Liver (tissue), 9 donors: ENCODE measurements around the gene METTL18. TPM values are rescaled to one million over a fixed set of nuclear protein-coding genes. Genes with fewer than 3 reads are reported as not detected.

Source experiments
- DNase-seq: peaks from one replicate; pipeline ENCODE4 v3.0.0-alpha.2; 2017; ENCODE audit warnings: low spot score
- H3K27ac ChIP-seq, 2 donors: one replicate each; pipeline ENCODE4 v1.7.0; 2013; ENCODE audit warnings: inconsistent platforms in 2 of 2, low read length in 2 of 2, control low read depth in 1 of 2, low read depth in 1 of 2, mild to moderate bottlenecking in 1 of 2
- H3K27me3 ChIP-seq, 4 donors: one replicate each; pipeline versions ENCODE4 v1.6.1 to v1.7.0; 2013; ENCODE audit warnings: low read length in 3 of 4, inconsistent platforms in 1 of 4, mild to moderate bottlenecking in 1 of 4, moderate library complexity in 1 of 4; ENCODE audit not compliant: control insufficient read depth in 4 of 4, insufficient read depth in 4 of 4
- H3K36me3 ChIP-seq, 4 donors: one replicate each; pipeline versions ENCODE4 v1.6.1 to v1.7.0; 2013; ENCODE audit warnings: low read length in 3 of 4, mild to moderate bottlenecking in 3 of 4, low read depth in 1 of 4, moderate library complexity in 1 of 4; ENCODE audit not compliant: control insufficient read depth in 4 of 4, insufficient read depth in 3 of 4
- H3K4me1 ChIP-seq, 4 donors: one replicate each; pipeline versions ENCODE4 v1.6.1 to v1.7.0; 2013; ENCODE audit warnings: low read length in 3 of 4, mild to moderate bottlenecking in 3 of 4, moderate library complexity in 1 of 4; ENCODE audit not compliant: control insufficient read depth in 4 of 4, insufficient read depth in 4 of 4
- H3K4me3 ChIP-seq, 3 donors: one replicate each; pipeline versions ENCODE4 v1.6.1 to v1.7.0; 2013; ENCODE audit warnings: low read length in 3 of 3, control low read depth in 1 of 3, low read depth in 1 of 3, mild to moderate bottlenecking in 1 of 3
- H3K9ac ChIP-seq, 2 donors: one replicate each; pipeline ENCODE4 v1.7.0; 2013; ENCODE audit warnings: low read length in 2 of 2, mild to moderate bottlenecking in 2 of 2, moderate library complexity in 2 of 2, control low read depth in 1 of 2, low read depth in 1 of 2
- H3K9me3 ChIP-seq, 4 donors: one replicate each; pipeline versions ENCODE4 v1.6.1 to v1.7.0; 2013; ENCODE audit warnings: low read length in 3 of 4; ENCODE audit not compliant: control insufficient read depth in 4 of 4
- ATF3 ChIP-seq: IDR thresholded peaks from 2 replicates; pipeline ENCODE4 v1.6.1; 2016; ENCODE audit warnings: antibody characterized with exemption
- CTCF ChIP-seq: fragments of 150-350 bp; IDR thresholded peaks from 2 replicates; pipeline ENCODE4 v1.5.1; 2017; ENCODE audit warnings: improper control_type of control experiment, low read depth, low read length; ENCODE audit not compliant: missing input control
- EGR1 ChIP-seq, 2 donors: IDR thresholded peaks; 2 replicates each; pipeline ENCODE4 v1.6.1; 2016 to 2018; ENCODE audit warnings: antibody characterized with exemption in 2 of 2, low read depth in 2 of 2
- FOXA1 ChIP-seq: IDR thresholded peaks from 2 replicates; pipeline ENCODE4 v1.6.1; 2016; ENCODE audit warnings: antibody characterized with exemption
- FOXA2 ChIP-seq: IDR thresholded peaks from 2 replicates; pipeline ENCODE4 v1.6.1; 2016; ENCODE audit warnings: antibody characterized with exemption
- GABPA ChIP-seq, 2 donors: IDR thresholded peaks in 1 of 2; conservative IDR thresholded peaks in 1 of 2; 2 replicates each; pipeline ENCODE4 v1.6.1; 2016; ENCODE audit warnings: antibody characterized with exemption in 2 of 2, mild to moderate bottlenecking in 1 of 2, moderate library complexity in 1 of 2
- HNF4A ChIP-seq, 2 donors: conservative IDR thresholded peaks; 2 replicates each; pipeline ENCODE4 v1.6.1; 2016; ENCODE audit warnings: antibody characterized with exemption in 2 of 2, mild to moderate bottlenecking in 2 of 2
- HNF4G ChIP-seq: IDR thresholded peaks from 2 replicates; pipeline ENCODE4 v1.6.1; 2016; ENCODE audit warnings: antibody characterized with exemption
- JUND ChIP-seq, 2 donors: IDR thresholded peaks; 2 replicates each; pipeline ENCODE4 v1.6.1; 2016; ENCODE audit warnings: antibody characterized with exemption in 2 of 2
- MAX ChIP-seq: IDR thresholded peaks from 2 replicates; pipeline ENCODE4 v1.6.1; 2016; ENCODE audit warnings: antibody characterized with exemption
- NR2F2 ChIP-seq: IDR thresholded peaks from 2 replicates; pipeline ENCODE4 v1.6.1; 2016; ENCODE audit warnings: antibody characterized with exemption
- RAD21 ChIP-seq, 2 donors: IDR thresholded peaks; 2 replicates each; pipeline ENCODE4 v1.6.1; 2016; ENCODE audit warnings: antibody characterized with exemption in 2 of 2, mild to moderate bottlenecking in 2 of 2
- REST ChIP-seq: IDR thresholded peaks from 2 replicates; pipeline ENCODE4 v1.6.1; 2016; ENCODE audit warnings: antibody characterized with exemption, mild to moderate bottlenecking
- RXRA ChIP-seq, 2 donors: IDR thresholded peaks; 2 replicates each; pipeline ENCODE4 v1.6.1; 2017 to 2018; ENCODE audit warnings: antibody characterized with exemption in 2 of 2, mild to moderate bottlenecking in 1 of 2
- SP1 ChIP-seq: IDR thresholded peaks from 2 replicates; pipeline ENCODE4 v1.6.1; 2018; ENCODE audit warnings: antibody characterized with exemption, mild to moderate bottlenecking
- TAF1 ChIP-seq: conservative IDR thresholded peaks from 2 replicates; pipeline ENCODE4 v1.6.1; 2016; ENCODE audit warnings: antibody characterized with exemption, mild to moderate bottlenecking
- YY1 ChIP-seq: IDR thresholded peaks from 2 replicates; pipeline ENCODE4 v1.6.1; 2016; ENCODE audit warnings: antibody characterized with exemption, mild to moderate bottlenecking
- ZBTB33 ChIP-seq: IDR thresholded peaks from 2 replicates; pipeline ENCODE4 v1.6.1; 2016; ENCODE audit warnings: antibody characterized with exemption
- WGBS: extraction: QIAGEN DNeasy Blood & Tissue Kit; methylation state at CpG from one replicate; pipeline ENCODE4 v1.1.7; 2013; 5-methylcytosine and 5-hydroxymethylcytosine counted together
- polyA plus RNA-seq, 2 donors: library from polyadenylated mRNA; stranded (reverse) in 1 of 2; unstranded in 1 of 2; fragments of 200-250 nt in 1 of 2; fragments of >200 nt in 1 of 2; fragmentation: Nextera tagmentation in 1 of 2; extraction: Ambion mirVana in 1 of 2; gene quantifications; one replicate each; pipeline versions ENCODE4 v1.2.1 to v1.2.3, GENCODE V29; 2013 to 2015
- total RNA-seq, 2 donors: library from RNA; depleted of rRNA; stranded (reverse); fragments of >200 nt; gene quantifications; one replicate each; pipeline ENCODE4 v1.2.3, GENCODE V29; 2014
- donor health status: healthy.
- donor health status: healthy.
- donor health status: healthy.
- donor health status: healthy.
- donor health status: healthy.

The METTL18 gene
- total and polyA plus RNA-seq, 4 donors: 2.1 to 5.0 (median 3.2) TPM

- no peak for DNase-seq
- H3K27me3 ChIP-seq: no peaks in the 10 kb centered on the region
- no peak overlapping the region for H3K9ac ChIP-seq
- H3K27ac ChIP-seq: peak overlapping the region in 1 of 2 donors; percentile 20
- H3K4me1 ChIP-seq: peaks cover 0 to 25% (median 5%) of the 10 kb centered on the region in 4 donors
- H3K36me3 ChIP-seq: no peaks in the 10 kb centered on the region
- WGBS: 66% methylated on average over 1 of the region's 1 CpG
- H3K9me3 ChIP-seq: no peaks in the 10 kb centered on the region
- peak overlapping the region in 2 of 3 donors; percentile 40 to 47 for H3K4me3 ChIP-seq
- TF ChIP-seq TAF1 (no peak), RXRA (IDR thresholded peaks at IDR 0.05) (no peak), HNF4G (no peak)
Measured at GRCh38 chr1:169764919-169765318, 29.8 kb downstream of the METTL18 start.

- Histone ChIP-seq H3K36me3 (no peaks in the 10 kb centered on the region), H3K9ac (no peak overlapping the region), H3K27ac (no peak overlapping the region), H3K27me3 (no peaks in the 10 kb centered on the region), H3K4me1 (peaks cover 0 to 20% (median under 1%) of the 10 kb centered on the region in 4 donors), H3K4me3 (no peak overlapping the region), H3K9me3 (no peaks in the 10 kb centered on the region)
- WGBS: 89% methylated on average over 1 of the region's 1 CpG
- TF ChIP-seq YY1 (no peak), ATF3 (no peak), SP1 (no peak), HNF4G (no peak), RXRA (IDR thresholded peaks at IDR 0.05) (no peak), HNF4A (conservative IDR thresholded peaks at IDR 0.05) (no peak), ZBTB33 (no peak), RAD21 (IDR thresholded peaks at IDR 0.05) (no peak), REST (no peak), NR2F2 (no peak), CTCF (no peak), TAF1 (no peak), FOXA2 (no peak), FOXA1 (no peak), GABPA (IDR thresholded peaks at IDR 0.05 in 1 of 2, conservative IDR thresholded peaks at IDR 0.05 in 1 of 2) (no peak), JUND (IDR thresholded peaks at IDR 0.05) (no peak), MAX (no peak), EGR1 (IDR thresholded peaks at IDR 0.05; ENCODE audit: low read depth in 2 of 2) (no peak)
- DNase-seq: no peak
Measured at GRCh38 chr1:169762699-169763098, 32.0 kb downstream of the METTL18 start.
